G401 (cell line): Measurements from ENCODE around the gene MAN2B1. TPM values are rescaled to one million over a fixed set of nuclear protein-coding genes. Genes with fewer than 3 reads are reported as not detected.
A peak's percentile ranks its signal among the peaks of the same experiment; 100 is the strongest.
"Not testable (repeated sequence)": the region's sequence is repeated elsewhere in the genome, so short reads cannot be mapped to it uniquely, and the experiment has no call there.

Source experiments
- DNase-seq: peaks from one replicate; pipeline ENCODE4 v3.0.0-alpha.2; 2015; ENCODE audit warnings: low spot score
- in situ Hi-C: cut with HindIII; loops from 2 replicates; pipeline ENCODE4 v1.10.0; 2016; ENCODE audit warnings: low sequenced_read_pairs, mixed read lengths
- total RNA-seq: library from RNA; depleted of rRNA; stranded (reverse); fragments of >200 nt; shearing (Covaris generic); gene quantifications from 2 replicates; pipeline ENCODE4 v1.2.3, GENCODE V29; 2014; rRNA removed

Gene MAN2B1
- total RNA-seq, 1 experiment from 2014 or later, result 58.1 TPM

DNA sequence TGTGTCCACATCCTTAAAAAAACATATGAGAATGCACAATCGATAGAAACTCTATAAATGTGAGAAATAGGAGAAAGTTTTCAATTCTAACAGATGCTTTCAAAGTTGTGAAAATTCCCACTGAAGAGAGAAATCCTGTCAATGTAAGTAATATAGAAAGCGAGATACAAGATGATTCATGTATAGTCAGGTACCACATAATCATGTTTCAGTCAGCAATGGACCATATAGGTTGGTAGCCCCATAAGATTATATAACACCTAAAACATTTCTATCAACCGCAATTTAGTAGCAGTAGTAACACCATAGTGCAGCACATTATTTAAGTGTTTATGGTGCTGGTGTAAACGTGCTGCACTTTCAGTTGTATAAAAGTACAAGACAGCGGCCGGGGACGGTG lies 37.3 kb downstream of the MAN2B1 start:
- DNase-seq, result no peak
- in situ Hi-C loops, result no loop called here

DNA sequence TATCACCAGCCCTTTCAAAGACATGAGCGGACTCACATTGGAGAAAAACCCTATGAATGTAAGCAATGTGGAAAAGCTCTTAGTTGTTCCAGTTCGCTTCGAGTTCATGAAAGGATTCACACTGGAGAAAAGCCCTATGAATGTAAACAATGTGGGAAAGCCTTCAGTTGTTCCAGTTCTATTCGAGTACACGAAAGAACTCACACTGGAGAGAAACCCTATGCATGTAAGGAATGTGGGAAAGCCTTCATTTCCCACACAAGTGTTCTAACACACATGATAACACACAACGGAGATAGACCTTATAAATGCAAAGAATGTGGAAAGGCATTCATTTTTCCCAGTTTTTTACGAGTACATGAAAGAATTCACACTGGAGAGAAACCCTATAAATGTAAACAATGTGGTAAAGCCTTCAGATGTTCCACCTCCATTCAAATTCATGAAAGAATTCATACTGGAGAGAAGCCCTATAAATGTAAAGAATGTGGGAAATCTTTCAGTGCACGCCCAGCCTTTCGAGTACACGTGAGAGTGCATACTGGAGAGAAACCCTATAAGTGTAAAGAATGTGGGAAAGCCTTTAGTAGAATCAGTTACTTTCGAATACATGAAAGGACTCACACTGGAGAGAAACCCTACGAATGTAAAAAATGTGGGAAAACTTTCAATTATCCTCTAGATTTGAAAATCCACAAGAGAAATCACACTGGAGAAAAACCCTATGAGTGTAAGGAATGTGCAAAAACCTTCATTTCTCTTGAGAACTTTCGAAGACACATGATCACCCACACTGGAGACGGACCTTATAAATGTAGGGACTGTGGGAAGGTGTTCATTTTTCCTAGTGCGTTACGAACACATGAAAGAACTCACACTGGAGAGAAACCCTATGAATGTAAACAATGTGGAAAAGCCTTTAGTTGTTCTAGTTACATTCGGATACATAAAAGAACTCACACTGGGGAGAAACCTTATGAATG lies 38.2 kb downstream of the MAN2B1 start:
- DNase-seq, result no peak
- in situ Hi-C loops, result no loop called here

DNA sequence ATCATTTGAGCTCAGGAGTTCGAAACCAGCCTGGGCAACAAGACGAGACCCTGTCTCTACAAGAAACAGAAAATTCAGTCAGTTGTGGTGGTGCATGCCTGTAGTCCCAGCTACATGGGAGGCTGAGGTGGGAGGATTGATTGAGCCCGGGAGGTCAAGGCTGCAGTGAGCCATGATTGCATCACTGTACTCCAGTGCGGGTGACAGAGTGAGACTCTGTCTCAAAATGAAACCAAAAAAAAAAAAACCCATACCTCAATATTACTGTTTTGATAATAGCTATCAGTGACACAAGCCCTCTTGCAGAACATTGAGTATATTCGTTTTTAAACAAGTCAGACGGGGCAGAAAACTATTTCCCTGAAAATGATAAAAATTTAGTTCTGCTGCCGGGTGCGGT lies 39.6 kb downstream of the MAN2B1 start:
- DNase-seq, result no peak
- in situ Hi-C loops, result no loop called here

DNA sequence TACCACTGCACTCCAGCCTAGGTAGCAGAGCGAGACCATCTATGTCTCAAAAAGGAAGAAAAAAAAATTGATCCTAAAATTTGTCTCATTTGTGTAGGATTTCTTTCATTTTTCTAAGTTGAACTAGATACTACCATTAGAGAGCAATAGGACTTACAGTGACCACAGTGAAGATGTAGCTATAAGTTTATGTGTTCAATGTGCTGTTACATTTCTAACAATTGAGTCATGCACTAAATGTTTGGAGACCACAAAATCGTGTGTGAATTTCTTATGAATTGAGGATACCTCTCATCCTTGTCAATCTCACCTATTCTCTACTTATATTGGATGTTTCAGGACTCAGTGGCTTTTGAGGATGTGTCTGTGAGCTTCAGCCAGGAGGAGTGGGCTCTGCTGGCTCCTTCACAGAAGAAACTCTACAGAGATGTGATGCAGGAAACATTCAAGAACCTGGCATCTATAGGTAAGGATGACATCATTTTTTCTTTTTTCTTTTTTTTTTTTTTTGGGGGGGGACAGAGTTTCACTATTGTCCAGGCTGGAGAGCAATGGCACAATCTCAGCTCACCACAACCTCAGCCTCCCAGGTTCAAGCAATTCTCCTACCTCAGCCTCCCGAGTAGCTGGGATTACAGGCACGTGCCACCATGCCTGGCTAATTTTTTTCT lies 43.0 kb downstream of the MAN2B1 start:
- in situ Hi-C loops, result no loop called here
- no peak for DNase-seq

DNA sequence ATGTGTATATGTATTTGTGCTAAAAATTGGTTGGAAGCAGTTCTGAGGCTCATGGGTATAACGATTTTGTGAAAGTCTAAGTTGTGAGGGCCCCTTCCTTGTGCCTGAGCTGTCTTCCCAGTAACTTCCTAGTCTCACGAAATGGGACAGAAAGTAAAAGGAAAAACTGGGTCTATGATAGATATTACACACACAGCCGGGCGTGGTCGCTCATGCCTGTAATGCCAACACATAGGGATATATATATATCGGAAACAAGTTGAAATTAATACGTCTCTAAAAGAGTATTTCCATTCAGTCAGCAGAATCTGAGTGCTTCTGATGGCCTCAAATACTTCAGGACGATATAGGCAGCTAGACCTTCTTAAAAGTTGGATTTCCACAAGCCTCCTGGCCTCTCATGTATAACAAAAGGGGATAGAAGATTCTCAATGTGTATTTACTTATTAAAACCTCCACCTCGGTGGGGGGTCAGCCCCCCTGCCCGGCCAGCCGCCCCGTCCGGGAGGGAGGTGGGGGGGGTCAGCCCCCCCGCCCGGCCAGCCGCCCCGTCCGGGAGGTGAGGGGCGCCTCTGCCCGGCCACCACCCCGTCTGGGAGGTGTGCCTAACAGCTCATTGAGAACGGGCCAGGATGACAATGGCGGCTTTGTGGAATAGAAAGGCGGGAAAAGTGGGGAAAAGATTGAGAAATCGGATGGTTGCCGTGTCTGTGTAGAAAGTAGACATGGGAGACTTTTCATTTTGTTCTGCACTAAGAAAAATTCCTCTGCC lies 45.1 kb downstream of the MAN2B1 start:
- in situ Hi-C loops, DNase-seq: not testable (repeated sequence)

DNA sequence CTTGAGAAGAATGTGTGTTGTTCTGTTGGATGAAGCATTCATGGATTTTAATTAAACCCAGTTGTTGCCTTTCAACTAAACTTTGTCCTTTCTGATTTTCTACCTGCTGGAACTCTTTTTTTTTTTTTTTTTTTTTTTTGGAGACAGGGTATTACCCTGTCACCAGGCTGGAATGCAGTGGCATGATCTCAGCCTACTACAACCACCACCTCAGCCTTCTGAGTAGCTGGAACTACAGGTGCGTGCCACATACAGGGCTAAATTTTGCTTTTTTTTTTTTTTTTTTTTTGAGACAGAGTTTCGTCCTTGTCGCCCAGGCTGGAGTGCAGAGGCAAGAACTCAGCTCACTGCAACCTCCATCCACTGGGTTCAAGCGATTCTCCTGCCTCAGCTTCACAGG lies 48.9 kb downstream of the MAN2B1 start:
- DNase-seq, result no peak
- in situ Hi-C loops, result no loop called here

DNA sequence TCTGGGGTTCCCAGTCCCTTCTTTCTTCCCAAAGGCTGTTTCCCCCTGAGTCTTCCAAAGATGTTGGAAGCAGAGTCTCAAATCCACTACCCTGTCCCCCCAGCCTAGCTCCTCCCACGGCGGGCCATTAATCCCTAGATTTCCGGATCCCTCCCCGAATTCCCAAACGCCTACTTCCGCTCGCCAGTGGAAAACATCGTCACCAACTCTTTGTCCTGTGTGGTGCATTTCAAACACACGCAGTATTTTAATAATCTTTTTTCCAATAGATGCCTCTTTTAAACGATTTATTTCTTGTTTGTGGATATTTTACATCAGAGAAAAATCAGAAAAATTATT lies 55.2 kb downstream of the MAN2B1 start:
- in situ Hi-C loops, result no loop called here
- peak; percentile 70 for DNase-seq

DNA sequence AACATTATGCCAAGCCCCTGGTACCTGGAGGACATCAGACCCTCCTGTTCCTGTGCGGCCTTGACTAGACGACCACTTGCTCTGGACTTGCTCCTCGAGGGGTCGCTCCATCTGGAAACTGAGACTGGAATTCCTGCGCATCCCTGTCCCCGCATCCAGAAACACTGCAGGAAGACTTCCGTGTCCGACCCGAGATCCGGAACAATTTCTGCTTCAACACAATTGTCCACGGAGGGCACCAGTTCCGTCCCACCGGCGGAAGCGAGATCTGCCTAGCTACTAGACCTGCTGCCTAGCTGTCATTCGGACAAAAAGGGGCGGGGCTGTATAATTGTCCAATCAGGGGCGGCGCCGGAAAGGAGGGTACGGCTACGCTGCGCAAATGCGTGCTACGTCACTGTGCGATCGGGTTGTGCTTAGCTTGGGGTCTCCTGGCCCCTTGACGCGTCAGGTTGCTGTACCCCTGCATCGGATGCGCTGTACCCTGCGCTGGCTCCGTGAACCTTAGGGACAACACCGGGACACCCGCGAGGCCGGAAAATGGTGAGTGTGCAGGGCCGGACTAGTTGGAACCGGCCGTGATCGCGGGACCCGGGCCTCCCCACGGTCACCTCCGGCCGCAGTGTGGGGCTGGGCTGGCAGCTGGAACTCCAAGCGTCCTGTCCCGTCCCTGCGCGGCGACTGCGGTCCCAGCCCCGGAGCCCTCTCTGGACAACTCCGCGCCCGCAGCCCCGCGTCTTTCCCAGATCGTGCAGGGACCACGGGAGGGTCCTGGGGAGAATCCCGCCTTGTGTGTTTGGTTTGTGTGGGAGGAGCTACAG lies 55.8 kb downstream of the MAN2B1 start, which contains the start of the genes ZNF490 and ZNF791:
TSS of gene ZNF490 (minus strand) at position 274 of the 821 bp plus-strand sequence. CDS start at position 141, 133 bp downstream.
TSS of gene ZNF791 (plus strand) at position 381 of the 821 bp plus-strand sequence. CDS start at position 541, 160 bp downstream.
- peak; percentile 99 for DNase-seq
- in situ Hi-C loops, result no loop called here

DNA sequence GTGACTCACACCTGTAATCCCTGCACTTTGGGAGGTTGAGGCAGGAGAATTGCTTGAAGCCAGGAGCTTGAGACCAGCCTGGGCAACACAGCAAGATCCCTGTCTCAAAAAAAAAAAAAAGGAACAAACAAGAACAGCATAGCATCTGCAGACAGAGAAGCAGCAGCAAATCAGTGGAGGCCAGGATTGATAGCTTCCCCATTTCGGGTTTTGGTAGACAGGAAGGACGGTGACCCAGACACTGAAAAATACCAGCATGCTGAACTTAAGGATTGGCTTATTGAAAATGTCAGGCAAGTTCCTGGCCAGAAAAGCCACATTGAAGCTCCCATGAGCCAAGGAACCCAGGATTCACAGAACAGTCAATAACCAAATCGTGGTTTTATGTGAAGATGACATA lies 58.9 kb downstream of the MAN2B1 start:
- in situ Hi-C loops, result no loop called here
- DNase-seq, result no peak

DNA sequence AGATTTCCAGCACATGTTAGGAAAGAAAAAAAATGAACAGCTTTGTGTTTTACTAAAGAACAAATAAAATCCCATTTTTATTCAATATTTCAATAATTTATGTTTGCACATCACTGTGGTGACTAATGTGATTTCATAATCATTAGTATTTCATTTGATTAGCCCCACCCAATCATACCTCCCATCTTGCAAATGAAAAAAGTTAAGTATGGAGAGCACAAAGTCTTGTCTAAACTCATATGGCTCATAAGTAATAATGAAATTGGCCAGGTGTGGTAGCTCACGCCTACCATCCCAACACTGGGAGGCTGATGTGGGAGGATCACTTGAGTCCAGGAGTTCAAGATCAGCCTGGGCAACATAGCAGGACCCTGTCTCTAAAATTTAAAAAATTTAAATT lies 59.7 kb downstream of the MAN2B1 start:
- in situ Hi-C loops, result no loop called here
- no peak for DNase-seq

DNA sequence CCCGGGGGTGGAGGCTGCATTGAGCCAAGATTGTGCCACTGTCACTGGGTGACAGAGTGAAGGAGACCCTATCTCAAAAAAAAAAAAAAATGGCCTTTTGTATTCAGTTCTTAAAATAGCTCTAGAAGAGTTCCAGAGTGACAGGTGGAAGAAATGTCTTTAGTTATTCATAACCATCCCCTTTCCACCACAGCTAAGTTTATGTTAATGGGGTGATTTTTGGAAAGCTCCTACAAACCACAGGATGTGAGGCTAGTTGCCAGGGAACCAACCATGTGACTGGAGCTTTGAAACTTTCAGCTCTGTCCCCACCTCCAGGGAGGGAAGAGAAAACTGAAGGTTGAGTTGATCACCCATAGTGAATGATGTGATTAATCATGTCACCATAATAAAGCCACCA lies 62.8 kb downstream of the MAN2B1 start:
- DNase-seq, result no peak
- in situ Hi-C loops, result no loop called here

DNA sequence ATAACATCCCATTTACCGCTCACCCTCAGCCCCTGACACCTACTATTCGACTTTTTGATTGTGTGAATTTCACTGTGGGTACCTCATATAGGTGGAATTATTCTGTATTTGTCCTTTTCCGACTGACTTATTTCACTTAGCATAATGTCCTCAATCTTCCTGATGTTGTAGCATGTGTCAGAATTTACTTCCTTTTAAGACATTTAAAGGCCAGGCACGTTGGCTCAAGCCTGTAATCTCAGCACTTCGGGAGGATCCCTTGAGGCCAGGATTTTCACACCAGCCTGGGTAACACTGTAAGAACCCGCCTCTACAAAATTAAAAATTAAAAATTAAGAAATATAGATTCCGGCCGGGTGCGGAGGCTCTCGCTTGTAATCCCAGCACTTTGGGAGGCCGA lies 68.9 kb downstream of the MAN2B1 start:
- in situ Hi-C loops, result no loop called here
- no peak for DNase-seq

DNA sequence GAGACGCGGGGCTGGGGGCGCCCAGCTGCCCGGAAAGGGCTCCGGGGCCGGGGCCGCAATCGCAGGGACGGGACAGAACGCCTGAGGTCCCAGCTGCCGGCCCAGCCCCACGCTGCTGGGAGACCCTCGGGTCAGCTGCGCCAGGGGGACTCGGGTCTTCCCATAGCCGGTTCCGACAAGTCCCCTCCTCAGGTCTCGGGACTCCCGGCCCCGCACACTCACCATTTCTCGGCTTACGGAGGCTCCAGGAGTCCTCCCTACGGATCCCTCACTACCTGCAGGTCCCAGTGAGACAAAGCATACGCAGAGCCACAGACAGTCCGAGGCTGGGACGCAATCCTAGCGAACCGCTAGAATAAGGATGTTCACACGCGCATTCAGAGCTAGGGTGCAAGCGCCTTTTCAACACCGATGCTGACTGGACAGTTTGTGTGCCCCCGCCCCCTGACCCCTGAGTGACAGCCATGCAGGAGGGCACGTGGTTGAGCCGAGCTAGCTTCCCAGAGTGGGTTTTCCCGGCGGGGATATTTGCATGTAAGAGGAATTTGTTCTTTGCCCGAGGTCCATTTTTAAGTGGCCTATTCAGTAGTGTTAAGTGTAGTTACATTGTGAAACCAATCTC lies 69.5 kb downstream of the MAN2B1 start:
- no peak for DNase-seq

More for the DNA sequence above, 69.5 kb downstream of the MAN2B1 start:
- in situ Hi-C loops, result no loop called here

Other genes starting within 250 kb of the MAN2B1 start
- gene ZNF443, start 225.7 kb downstream of the MAN2B1 start, total RNA-seq, result 4.9 and 6.3 TPM in 2 replicates
- gene ZNF709, start 181.9 kb downstream of the MAN2B1 start, total RNA-seq, result 6.2 and 7.6 TPM in 2 replicates
- 6.4 TPM in 2 replicates for gene ZNF564, start 115.3 kb downstream of the MAN2B1 start, total RNA-seq
- gene ZNF490, start 55.9 kb downstream of the MAN2B1 start, total RNA-seq, result 3.9 and 4.8 TPM in 2 replicates
- 3.8 and 9.2 TPM in 2 replicates for gene ZNF791, start 55.8 kb downstream of the MAN2B1 start, total RNA-seq
- 10.9 and 17.9 TPM in 2 replicates for gene WDR83, start 65 bp upstream of the MAN2B1 start, total RNA-seq
- gene DHPS, start 15.1 kb upstream of the MAN2B1 start, total RNA-seq, result 70.6 and 99.0 TPM in 2 replicates
- not detected in 2 replicates for gene GNG14, start 21.3 kb upstream of the MAN2B1 start, total RNA-seq
- 39.2 and 41.6 TPM in 2 replicates for gene FBXW9, start 29.9 kb upstream of the MAN2B1 start, total RNA-seq
- 43.9 and 63.1 TPM in 2 replicates for gene TNPO2, start 57.2 kb upstream of the MAN2B1 start, total RNA-seq
- gene TRIR, start 67.9 kb upstream of the MAN2B1 start, total RNA-seq, result 621 and 678 TPM in 2 replicates
- 232 and 263 TPM in 2 replicates for gene GET3, start 70.8 kb upstream of the MAN2B1 start, total RNA-seq
- not detected in 2 replicates for gene BEST2, start 85.0 kb upstream of the MAN2B1 start, total RNA-seq
- 19.4 and 20.2 TPM in 2 replicates for gene HOOK2, start 108.8 kb upstream of the MAN2B1 start, total RNA-seq
- 28.3 and 35.9 TPM in 2 replicates for gene JUNB, start 124.7 kb upstream of the MAN2B1 start, total RNA-seq
- 290 and 300 TPM in 2 replicates for gene PRDX2, start 135.1 kb upstream of the MAN2B1 start, total RNA-seq
- gene THSD8, start 135.3 kb upstream of the MAN2B1 start, total RNA-seq, result not detected in 2 replicates
- gene RNASEH2A, start 139.8 kb upstream of the MAN2B1 start, total RNA-seq, result 69.1 and 124 TPM in 2 replicates
- 5.7 and 8.0 TPM in 2 replicates for gene RTBDN, start 167.8 kb upstream of the MAN2B1 start, total RNA-seq
- 20.4 and 22.6 TPM in 2 replicates for gene MAST1, start 171.8 kb upstream of the MAN2B1 start, total RNA-seq
- gene DNASE2, start 214.7 kb upstream of the MAN2B1 start, total RNA-seq, result 68.1 and 68.4 TPM in 2 replicates
- gene KLF1, start 220.5 kb upstream of the MAN2B1 start, total RNA-seq, result not detected in 2 replicates
- 90.3 and 125 TPM in 2 replicates for gene GCDH, start 224.4 kb upstream of the MAN2B1 start, total RNA-seq